Activated naive CD8-positive, alpha-beta T cell treated with anti-CD3 and anti-CD28 coated beads, Interleukin-2, amount 10 ng/mL, durations not matched to agents 7 days and 5 days (primary cell): ENCODE data around the gene LCORL. TPM values are rescaled to one million over a fixed set of nuclear protein-coding genes. Genes with fewer than 3 reads are reported as not detected.
"Not testable (repeated sequence)": the region's sequence is repeated elsewhere in the genome, so short reads cannot be mapped to it uniquely, and the experiment has no call there.

ENCODE experiments used
- ATAC-seq: fragments of 150-1000 bp; cut with Tn5 transposase; one replicate; pipeline ENCODE4 v1.10.0; 2021; ENCODE audit warnings: low read depth, moderate library complexity
- POLR2A ChIA-PET: fragments of 350-600 bp; sonication (Branson Sonifier 250); formaldehyde crosslinking; loops from one replicate; lab custom pipeline; 2021; ENCODE audit warnings: antibody characterized with exemption; lab: Charles Lee
- DNase-seq: peaks from one replicate; pipeline ENCODE4 v3.0.0; 2021
- H3K27ac Mint-ChIP-seq: one replicate; pipeline ENCODE4 v1.8.0; 2022; ENCODE audit warnings: mild to moderate bottlenecking, mixed read lengths
- H3K27me3 Mint-ChIP-seq: one replicate; pipeline ENCODE4 v1.8.0; 2022; ENCODE audit warnings: mild to moderate bottlenecking, moderate library complexity, mixed read lengths
- H3K36me3 Mint-ChIP-seq: one replicate; pipeline ENCODE4 v1.8.0; 2021; ENCODE audit warnings: mild to moderate bottlenecking, mixed read lengths
- H3K4me1 Mint-ChIP-seq: one replicate; pipeline ENCODE4 v1.8.0; 2021; ENCODE audit warnings: mixed read lengths
- H3K4me3 Mint-ChIP-seq: one replicate; pipeline ENCODE4 v1.8.0; 2022; ENCODE audit warnings: mild to moderate bottlenecking, moderate library complexity, mixed read lengths
- H3K9me3 Mint-ChIP-seq: one replicate; pipeline ENCODE4 v1.8.0; 2021; ENCODE audit warnings: mixed read lengths
- total RNA-seq, 2 experiments: library from RNA; stranded (reverse); gene quantifications; one replicate each; pipeline ENCODE4 v1.2.3, GENCODE V29; 2021

LCORL gene
- total RNA-seq, 2 experiments from 2014 or later, result 15.8 to 18.1 TPM

GRCh38 chr4:17889692-17890091, 131.9 kb downstream of the LCORL start:
- DNase-seq, result no peak
- H3K27me3 Mint-ChIP-seq, result no peaks in the 10 kb centered on the region
- no peaks in the 10 kb centered on the region for H3K4me1 Mint-ChIP-seq
- ATAC-seq, result no peak
- H3K36me3 Mint-ChIP-seq, result no peaks in the 10 kb centered on the region
- POLR2A ChIA-PET, result no interaction called here
- H3K27ac Mint-ChIP-seq, result no peak overlapping the region
- no peaks in the 10 kb centered on the region for H3K9me3 Mint-ChIP-seq
- no peak overlapping the region for H3K4me3 Mint-ChIP-seq

DNA sequence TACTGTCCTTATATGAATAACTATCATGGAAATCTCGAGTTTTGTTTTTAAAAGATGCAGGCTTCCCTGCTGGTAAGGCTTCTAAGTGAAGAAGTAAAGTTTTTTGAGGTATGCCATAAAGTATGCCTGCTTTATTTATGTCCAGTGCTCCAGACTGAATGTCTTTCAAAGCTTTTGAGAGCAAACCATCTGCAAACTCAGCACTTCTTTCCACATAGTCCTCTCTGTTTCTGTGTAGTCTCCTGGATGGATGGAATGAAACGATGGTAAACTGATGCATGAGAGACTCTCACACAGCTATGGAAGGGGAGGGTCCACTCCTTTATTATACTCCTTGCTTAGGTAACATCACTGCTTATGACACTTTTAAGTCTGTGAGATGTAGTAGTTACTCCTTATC, 137.0 kb downstream of the LCORL start:
- POLR2A ChIA-PET, result no interaction called here
- Mint-ChIP-seq H3K9me3 (no peaks in the 10 kb centered on the region), H3K36me3 (peaks cover 2% of the 10 kb centered on the region), H3K27me3 (no peaks in the 10 kb centered on the region), H3K27ac (no peak overlapping the region), H3K4me3 (no peak overlapping the region), H3K4me1 (no peaks in the 10 kb centered on the region)
- DNase-seq (no peak), ATAC-seq (no peak)

DNA sequence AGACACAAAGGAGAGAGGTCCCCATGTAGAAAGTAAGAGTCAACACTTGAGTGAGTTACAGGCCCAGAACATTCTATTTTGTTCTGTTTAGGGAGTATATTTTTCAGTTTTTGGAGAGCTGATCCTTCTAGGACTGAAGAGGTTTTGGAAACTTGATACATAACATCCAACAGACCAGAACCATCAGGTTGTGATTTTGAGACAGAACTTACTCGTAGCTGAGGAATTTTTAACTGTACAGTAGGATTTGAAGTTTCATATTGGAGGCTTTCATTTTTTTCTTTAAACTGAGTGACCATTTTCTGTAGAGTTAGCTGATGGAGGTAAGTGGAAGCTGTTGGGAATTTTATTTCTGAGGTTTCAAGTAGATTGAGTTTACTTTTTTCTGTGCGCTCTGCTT, 137.5 kb downstream of the LCORL start:
- DNase-seq (no peak), ATAC-seq (no peak)
- no peaks in the 10 kb centered on the region for H3K27me3 Mint-ChIP-seq
- no peaks in the 10 kb centered on the region for H3K9me3 Mint-ChIP-seq
- H3K36me3 Mint-ChIP-seq, result peaks cover 2% of the 10 kb centered on the region
- no peak overlapping the region for H3K27ac Mint-ChIP-seq
- no peak overlapping the region for H3K4me3 Mint-ChIP-seq
- POLR2A ChIA-PET, result no interaction called here
- no peaks in the 10 kb centered on the region for H3K4me1 Mint-ChIP-seq

GRCh38 chr4:17877661-17878060, 143.9 kb downstream of the LCORL start:
- H3K27ac Mint-ChIP-seq, result no peak overlapping the region

DNA sequence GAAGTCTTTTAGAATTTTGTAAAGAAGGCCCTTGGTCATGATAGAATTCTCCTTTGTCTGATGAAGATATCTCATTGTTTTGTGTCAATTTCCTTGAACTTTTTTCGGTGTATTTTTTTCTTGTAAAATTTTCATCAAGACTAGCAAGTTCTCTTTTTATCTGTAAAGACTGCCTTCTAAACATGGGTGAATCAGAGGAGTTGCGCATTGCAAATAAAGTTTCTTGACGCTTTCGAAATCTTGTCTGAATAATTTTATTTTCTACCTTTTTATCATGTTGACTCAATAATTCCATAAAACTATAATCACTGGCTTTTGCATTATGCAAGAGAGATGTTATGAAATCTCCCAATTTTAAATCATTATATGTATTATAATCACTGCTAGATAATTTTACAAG, 144.6 kb downstream of the LCORL start:
- Mint-ChIP-seq H3K27ac (no peak overlapping the region), H3K4me1 (no peaks in the 10 kb centered on the region), H3K9me3 (peaks cover 4% of the 10 kb centered on the region), H3K27me3 (no peaks in the 10 kb centered on the region), H3K4me3 (no peak overlapping the region), H3K36me3 (peaks cover 7% of the 10 kb centered on the region)
- DNase-seq, result no peak
- ATAC-seq, result no peak
- POLR2A ChIA-PET, result no interaction called here

More at GRCh38 chr4:17877661-17878060, 143.9 kb downstream of the LCORL start:
- peaks cover 4% of the 10 kb centered on the region for H3K9me3 Mint-ChIP-seq
- H3K4me3 Mint-ChIP-seq, result no peak overlapping the region
- POLR2A ChIA-PET, result no interaction called here
- no peak for ATAC-seq
- H3K36me3 Mint-ChIP-seq, result peaks cover 7% of the 10 kb centered on the region
- no peaks in the 10 kb centered on the region for H3K4me1 Mint-ChIP-seq
- no peaks in the 10 kb centered on the region for H3K27me3 Mint-ChIP-seq
- DNase-seq, result no peak

DNA sequence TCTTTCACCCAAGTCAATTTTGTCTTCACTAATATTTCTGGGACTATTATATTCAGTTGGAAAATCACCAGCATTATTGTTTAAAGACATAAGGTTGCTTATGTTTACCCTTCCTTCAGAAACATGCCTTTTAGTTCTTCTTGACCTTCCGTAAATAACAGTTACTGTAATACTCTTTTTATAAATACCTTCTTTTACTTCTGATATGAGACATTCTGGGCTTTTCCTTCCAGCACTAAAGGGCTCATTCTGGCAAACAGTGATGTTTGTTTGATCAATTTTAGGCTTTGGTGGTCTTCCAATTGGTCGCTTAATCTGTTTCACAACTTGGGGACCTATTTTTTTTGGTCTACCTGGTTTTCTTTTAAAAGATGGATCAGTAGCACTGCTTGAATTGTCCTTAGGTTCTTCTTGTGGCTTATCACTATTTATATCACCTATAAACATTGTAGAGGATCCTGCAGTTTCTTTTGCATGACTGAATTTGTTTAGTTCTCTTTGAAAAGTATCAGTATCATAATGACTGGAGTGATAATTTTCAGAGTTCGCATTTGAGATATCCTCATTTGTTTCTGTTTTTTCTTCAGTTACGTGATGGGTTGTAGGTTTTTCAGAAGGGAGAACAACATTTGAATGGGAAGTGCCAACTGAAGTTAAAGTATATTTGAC, 146.0 kb downstream of the LCORL start:
- DNase-seq (no peak), ATAC-seq (no peak)
- Mint-ChIP-seq H3K4me3 (no peak overlapping the region), H3K36me3 (peaks cover 7% of the 10 kb centered on the region), H3K27me3 (no peaks in the 10 kb centered on the region), H3K27ac (no peak overlapping the region), H3K9me3 (peaks cover 4% of the 10 kb centered on the region), H3K4me1 (no peaks in the 10 kb centered on the region)
- POLR2A ChIA-PET, result no interaction called here

DNA sequence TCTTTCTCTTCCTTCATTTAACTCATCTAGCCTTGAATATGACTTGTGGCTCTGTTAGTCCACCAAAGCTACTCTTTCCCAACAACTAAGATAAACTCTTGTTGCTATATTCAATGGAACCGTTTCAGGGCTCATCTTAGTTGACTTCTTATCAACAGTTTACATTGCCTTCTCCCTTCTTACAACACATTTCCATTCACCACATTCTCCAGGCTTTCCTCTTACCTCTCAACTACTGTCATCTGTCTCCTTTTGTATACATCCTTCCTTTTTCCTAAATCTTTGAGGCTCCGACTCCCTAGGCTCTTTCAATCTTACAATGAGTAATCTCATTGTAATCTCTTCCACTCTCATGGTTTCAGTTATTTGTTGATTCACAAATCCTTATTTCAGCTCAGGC, 152.2 kb downstream of the LCORL start:
- POLR2A ChIA-PET, result no interaction called here
- ATAC-seq, result no peak
- no peaks in the 10 kb centered on the region for H3K9me3 Mint-ChIP-seq
- H3K4me1 Mint-ChIP-seq, result no peaks in the 10 kb centered on the region
- DNase-seq, result no peak
- no peaks in the 10 kb centered on the region for H3K27me3 Mint-ChIP-seq
- no peaks in the 10 kb centered on the region for H3K36me3 Mint-ChIP-seq
- H3K27ac Mint-ChIP-seq, result no peak overlapping the region
- H3K4me3 Mint-ChIP-seq, result no peak overlapping the region

DNA sequence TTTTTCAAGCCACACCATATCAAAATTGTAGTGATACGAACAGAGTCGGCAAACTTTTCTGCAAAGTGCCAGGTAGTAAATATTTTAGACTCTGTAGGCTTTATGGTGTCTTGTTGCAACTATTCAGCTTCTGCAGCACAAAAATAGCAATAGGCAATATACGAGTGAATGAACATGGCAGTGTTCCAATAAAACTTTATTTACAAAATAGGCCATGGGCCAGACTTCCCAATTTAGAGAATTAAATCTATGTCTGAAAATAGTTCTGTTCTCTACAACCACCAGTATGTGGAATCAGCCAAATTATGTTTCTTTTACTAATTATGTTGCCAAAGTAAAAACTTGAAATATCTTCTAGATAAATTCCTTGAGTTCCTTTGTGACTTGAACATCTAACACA, 154.3 kb downstream of the LCORL start:
- H3K4me3 Mint-ChIP-seq, result no peak overlapping the region
- H3K4me1 Mint-ChIP-seq, result no peaks in the 10 kb centered on the region
- no peaks in the 10 kb centered on the region for H3K27me3 Mint-ChIP-seq
- POLR2A ChIA-PET, result no interaction called here
- peaks cover 6% of the 10 kb centered on the region for H3K9me3 Mint-ChIP-seq
- ATAC-seq (no peak), DNase-seq (no peak)
- H3K36me3 Mint-ChIP-seq, result peaks cover 8% of the 10 kb centered on the region
- H3K27ac Mint-ChIP-seq, result no peak overlapping the region

- POLR2A ChIA-PET, result no interaction called here
- Mint-ChIP-seq H3K36me3 (peaks cover 12% of the 10 kb centered on the region), H3K27me3 (no peaks in the 10 kb centered on the region), H3K4me1 (no peaks in the 10 kb centered on the region), H3K9me3 (peaks cover 10% of the 10 kb centered on the region), H3K27ac (no peak overlapping the region), H3K4me3 (no peak overlapping the region)
- no peak for ATAC-seq
- no peak for DNase-seq
These were observed 154.7 kb downstream of the LCORL start for GRCh38 chr4:17866810-17867209.

GRCh38 chr4:17865866-17866363, 155.6 kb downstream of the LCORL start:
- H3K4me3 Mint-ChIP-seq, result no peak overlapping the region
- H3K4me1 Mint-ChIP-seq, result no peaks in the 10 kb centered on the region
- no peaks in the 10 kb centered on the region for H3K27me3 Mint-ChIP-seq
- POLR2A ChIA-PET, result no interaction called here
- DNase-seq (no peak), ATAC-seq (no peak)
- H3K27ac Mint-ChIP-seq, result no peak overlapping the region
- H3K36me3 Mint-ChIP-seq, result peaks cover 15% of the 10 kb centered on the region
- H3K9me3 Mint-ChIP-seq, result peaks cover 13% of the 10 kb centered on the region

GRCh38 chr4:17861906-17862305, 159.6 kb downstream of the LCORL start:
- H3K9me3 Mint-ChIP-seq, result peaks cover 15% of the 10 kb centered on the region
- ATAC-seq, H3K27ac Mint-ChIP-seq, H3K4me1 Mint-ChIP-seq, H3K27me3 Mint-ChIP-seq, POLR2A ChIA-PET, H3K4me3 Mint-ChIP-seq, DNase-seq: not testable (repeated sequence)
- peaks cover 20% of the 10 kb centered on the region for H3K36me3 Mint-ChIP-seq

- POLR2A ChIA-PET, result no interaction called here
- Mint-ChIP-seq H3K36me3 (peaks cover 23% of the 10 kb centered on the region), H3K27ac (no peak overlapping the region), H3K9me3 (peaks cover 15% of the 10 kb centered on the region), H3K27me3 (no peaks in the 10 kb centered on the region), H3K4me3 (no peak overlapping the region), H3K4me1 (no peaks in the 10 kb centered on the region)
- no peak for DNase-seq
- ATAC-seq, result no peak
These were observed 161.7 kb downstream of the LCORL start for GRCh38 chr4:17859793-17860406.

DNA sequence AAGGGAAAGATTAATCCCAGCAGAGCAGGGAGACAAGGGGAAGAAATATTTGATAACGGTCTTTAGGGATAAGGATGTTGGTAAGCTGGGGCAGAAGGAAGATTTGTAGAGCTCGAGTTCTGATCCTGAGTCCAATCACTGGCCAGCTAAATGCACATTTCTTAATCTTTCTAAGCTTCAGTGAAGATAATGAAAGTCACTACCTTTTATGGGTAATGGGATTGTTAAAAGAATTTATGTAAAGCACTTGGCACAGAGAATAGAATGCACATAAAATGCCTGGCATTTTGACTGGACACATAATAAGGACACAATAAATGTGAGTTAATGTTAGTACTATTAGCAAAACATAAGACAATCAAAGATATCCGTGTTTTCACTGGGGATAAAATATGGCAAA, 167.5 kb downstream of the LCORL start:
- Mint-ChIP-seq H3K27me3 (no peaks in the 10 kb centered on the region), H3K36me3 (peaks cover 10% of the 10 kb centered on the region), H3K4me3 (no peak overlapping the region), H3K27ac (no peak overlapping the region), H3K4me1 (no peaks in the 10 kb centered on the region), H3K9me3 (peaks cover 2% of the 10 kb centered on the region)
- DNase-seq, result no peak
- no peak for ATAC-seq
- POLR2A ChIA-PET, result no interaction called here

DNA sequence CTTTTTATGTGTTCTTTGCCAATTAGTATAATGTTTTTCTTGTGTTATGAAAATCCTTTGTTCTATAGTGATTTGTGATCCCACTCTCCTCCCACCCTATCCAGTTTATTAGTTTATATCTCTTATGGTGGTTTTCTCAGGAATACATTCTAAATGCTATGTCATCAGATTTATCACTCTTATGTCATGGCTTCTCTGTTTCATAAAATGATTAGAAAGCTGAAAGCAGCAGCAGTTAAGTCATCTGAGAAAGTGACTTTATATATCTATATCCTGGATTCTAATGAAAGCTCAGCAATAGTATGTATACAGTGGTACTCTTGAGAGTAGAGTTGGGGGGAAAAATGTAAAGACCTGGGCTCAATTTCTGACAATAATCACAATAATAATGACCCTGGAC, 169.6 kb downstream of the LCORL start:
- POLR2A ChIA-PET, result no interaction called here

More for the DNA sequence above, 169.6 kb downstream of the LCORL start:
- Mint-ChIP-seq H3K27ac (no peak overlapping the region), H3K27me3 (no peaks in the 10 kb centered on the region), H3K4me3 (no peak overlapping the region), H3K36me3 (peaks cover 19% of the 10 kb centered on the region), H3K9me3 (no peaks in the 10 kb centered on the region), H3K4me1 (no peaks in the 10 kb centered on the region)
- ATAC-seq (no peak), DNase-seq (no peak)
